Hepatocyte (in vitro differentiated cells): ENCODE results near the gene C2CD5.

Experiments
- CTCF ChIP-seq: fragments of 200-600 bp; sonication (generic); IDR thresholded peaks from 2 replicates; pipeline ENCODE4 v1.5.1; 2016; ENCODE audit warnings: antibody characterized with exemption, mild to moderate bottlenecking; ENCODE audit not compliant: poor library complexity
- EZH2 ChIP-seq: fragments of 200-600 bp; sonication (generic); IDR thresholded peaks from 2 replicates; pipeline ENCODE4 v1.6.1; 2016; ENCODE audit warnings: antibody characterized with exemption, mild to moderate bottlenecking, borderline replicate concordance
- EZH2phosphoT487 ChIP-seq: fragments of 200-600 bp; sonication (generic); IDR thresholded peaks from one replicate; pipeline ENCODE4 v1.6.1; 2018; ENCODE audit warnings: antibody characterized with exemption, mild to moderate bottlenecking, low read depth, moderate library complexity; ENCODE audit not compliant: unreplicated experiment, severe bottlenecking

- TF ChIP-seq CTCF (no peak), EZH2phosphoT487 (no peak), EZH2 (no peak)
Measured at GRCh38 chr12:22577667-22578066, 33.3 kb upstream of the C2CD5 start.
